Activated effector memory CD4-positive, alpha-beta T cell treated with anti-CD3 and anti-CD28 coated beads, Interleukin-2, amount 50 U/mL, for 16 hours (primary cell): ENCODE data around the gene IKZF3.
"Not testable (repeated sequence)": the region's sequence is repeated elsewhere in the genome, so short reads cannot be mapped to it uniquely, and the experiment has no call there.

ENCODE experiments used
- DNase-seq: peaks from one replicate; pipeline ENCODE4 v3.0.0-alpha.2; 2020

Gene IKZF3

GRCh38 chr17:39776252-39776651 is 87.9 kb downstream of the IKZF3 start:
- DNase-seq: no peak

- no peak for DNase-seq
Measured at GRCh38 chr17:39775031-39775430, 89.1 kb downstream of the IKZF3 start.

GRCh38 chr17:39774047-39774446 is 90.1 kb downstream of the IKZF3 start:
- DNase-seq: no peak

- DNase-seq: no peak
Measured at GRCh38 chr17:39772987-39773934, 90.9 kb downstream of the IKZF3 start.

- no peak for DNase-seq
Measured at GRCh38 chr17:39772415-39772814, 91.7 kb downstream of the IKZF3 start.

- DNase-seq: peak; percentile 84
Measured at GRCh38 chr17:39769974-39770587, 94.0 kb downstream of the IKZF3 start.

- no peak for DNase-seq
Measured at GRCh38 chr17:39767147-39767546, 97.0 kb downstream of the IKZF3 start.

- no peak for DNase-seq
Measured at GRCh38 chr17:39765766-39766165, 98.3 kb downstream of the IKZF3 start.

- no peak for DNase-seq
Measured at GRCh38 chr17:39765175-39765574, 98.9 kb downstream of the IKZF3 start.

- DNase-seq: not testable (repeated sequence)
Measured at GRCh38 chr17:39764171-39764570, 99.9 kb downstream of the IKZF3 start.

GRCh38 chr17:39763051-39763820 is 100.9 kb downstream of the IKZF3 start:
- DNase-seq: no peak

GRCh38 chr17:39761861-39762496 is 102.1 kb downstream of the IKZF3 start:
- peak; percentile 41 for DNase-seq

- peak; percentile 55 for DNase-seq
Measured at GRCh38 chr17:39759204-39759603, 104.9 kb downstream of the IKZF3 start.

GRCh38 chr17:39757931-39758873 is 105.9 kb downstream of the IKZF3 start:
- DNase-seq: peak; percentile 77

GRCh38 chr17:39757176-39757662 is 106.9 kb downstream of the IKZF3 start:
- peak; percentile 56 for DNase-seq

GRCh38 chr17:39756380-39757079 is 107.6 kb downstream of the IKZF3 start:
- peak; percentile 61 for DNase-seq

GRCh38 chr17:39755554-39756379 is 108.3 kb downstream of the IKZF3 start:
- peak; percentile 82 for DNase-seq

GRCh38 chr17:39754958-39755553 is 109.1 kb downstream of the IKZF3 start:
- no peak for DNase-seq

GRCh38 chr17:39754161-39754957 is 109.8 kb downstream of the IKZF3 start:
- DNase-seq: peak; percentile 98
